OCI-M1 (cell line): ENCODE data around the gene ZNF750.
A peak's percentile ranks its signal among the peaks of the same experiment; 100 is the strongest.

ENCODE experiments used
- DNase-seq: peaks from one replicate; lab custom pipeline; 2025; lab: John Stamatoyannopoulos, UW

ZNF750 gene

DNA sequence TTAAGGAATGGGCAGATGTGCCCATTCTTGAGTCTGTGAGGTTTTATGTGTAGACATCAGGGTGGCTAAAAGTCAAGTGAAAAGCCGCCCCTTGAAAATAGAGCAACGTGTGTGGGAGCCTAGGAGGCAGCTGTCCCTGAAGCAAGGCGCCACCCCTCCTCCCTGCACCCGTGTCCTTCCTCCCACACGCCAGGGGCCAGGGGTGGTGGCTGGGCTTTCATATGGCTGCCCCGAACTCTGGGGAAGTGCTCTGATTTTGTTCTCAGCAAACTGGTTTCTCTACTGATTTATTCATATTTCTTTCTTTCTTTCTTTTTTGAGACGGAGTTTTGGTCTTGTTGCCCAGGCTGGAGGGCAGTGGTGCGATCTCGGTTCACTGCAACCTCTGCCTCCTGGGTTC, 4.7 kb downstream of the ZNF750 start:
- DNase-seq = no peak

DNA sequence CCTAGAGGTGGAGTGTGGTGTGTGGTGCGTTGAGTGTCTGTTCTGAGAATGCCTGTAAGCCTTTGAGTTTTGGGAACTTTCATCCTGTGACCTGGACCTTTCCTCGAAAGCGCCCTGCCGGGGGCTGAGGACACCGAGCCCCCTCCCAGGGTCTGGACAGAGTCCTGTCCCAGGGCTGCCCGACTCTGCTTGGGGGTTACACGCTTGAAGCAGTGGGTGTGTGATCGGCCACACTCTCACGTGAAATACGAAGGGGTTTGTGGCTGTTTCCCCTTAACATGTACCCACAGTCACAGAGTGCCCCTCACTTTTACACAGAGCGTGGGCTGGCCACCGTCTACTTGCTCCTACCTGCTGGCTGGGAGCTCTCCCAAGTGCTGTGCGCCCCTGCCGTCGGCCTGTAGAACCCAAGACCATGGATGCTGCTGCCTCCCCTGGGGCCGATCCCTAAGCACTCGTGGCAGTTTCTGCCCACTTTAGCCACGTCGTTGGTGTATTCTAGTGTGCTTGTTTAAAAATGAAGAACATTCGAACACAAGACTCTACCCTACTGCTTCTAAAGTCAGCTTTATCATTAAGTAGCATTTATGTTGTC, 6.8 kb downstream of the ZNF750 start:
- DNase-seq = no peak

DNA sequence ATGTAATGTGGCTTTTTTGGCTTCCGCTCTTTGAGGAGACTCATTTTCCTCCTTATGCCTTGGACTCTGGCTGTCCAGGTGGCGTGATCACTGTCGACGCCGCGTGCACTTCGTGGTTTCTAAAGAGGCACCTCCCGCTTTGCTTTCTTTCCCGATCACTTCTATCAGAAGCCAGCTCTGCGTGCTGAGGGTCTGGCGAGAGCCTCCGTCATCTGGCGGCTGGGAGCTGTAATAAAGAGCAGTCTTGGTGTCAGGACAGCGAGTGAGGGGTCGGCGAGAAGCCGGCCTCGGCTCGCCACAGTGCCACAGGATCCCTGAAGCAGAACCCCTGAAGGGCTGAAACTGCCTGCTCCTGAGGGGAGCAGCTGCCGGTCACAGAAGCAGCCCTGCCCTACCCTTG, 7.4 kb downstream of the ZNF750 start:
- no peak for DNase-seq

DNA sequence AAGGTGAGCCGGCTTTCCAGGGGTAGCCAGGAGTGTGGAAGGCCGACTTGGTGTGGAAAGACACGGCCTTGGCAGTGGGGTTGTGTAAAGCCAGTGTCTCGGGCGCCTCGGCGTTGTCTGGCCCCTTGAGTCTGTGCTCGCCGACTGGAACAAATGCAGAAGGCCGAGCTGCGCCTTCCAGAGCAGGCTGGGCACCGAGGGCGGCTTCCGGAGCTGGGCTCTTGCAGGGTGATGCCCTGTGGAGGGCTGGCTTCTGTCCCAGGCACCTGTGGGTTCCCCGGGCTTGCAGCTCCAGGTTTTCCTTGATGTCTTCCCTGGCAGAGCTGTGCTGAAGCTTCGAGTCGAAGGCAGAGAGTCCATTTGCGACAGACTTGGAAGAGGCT, 8.0 kb downstream of the ZNF750 start:
- no peak for DNase-seq

DNA sequence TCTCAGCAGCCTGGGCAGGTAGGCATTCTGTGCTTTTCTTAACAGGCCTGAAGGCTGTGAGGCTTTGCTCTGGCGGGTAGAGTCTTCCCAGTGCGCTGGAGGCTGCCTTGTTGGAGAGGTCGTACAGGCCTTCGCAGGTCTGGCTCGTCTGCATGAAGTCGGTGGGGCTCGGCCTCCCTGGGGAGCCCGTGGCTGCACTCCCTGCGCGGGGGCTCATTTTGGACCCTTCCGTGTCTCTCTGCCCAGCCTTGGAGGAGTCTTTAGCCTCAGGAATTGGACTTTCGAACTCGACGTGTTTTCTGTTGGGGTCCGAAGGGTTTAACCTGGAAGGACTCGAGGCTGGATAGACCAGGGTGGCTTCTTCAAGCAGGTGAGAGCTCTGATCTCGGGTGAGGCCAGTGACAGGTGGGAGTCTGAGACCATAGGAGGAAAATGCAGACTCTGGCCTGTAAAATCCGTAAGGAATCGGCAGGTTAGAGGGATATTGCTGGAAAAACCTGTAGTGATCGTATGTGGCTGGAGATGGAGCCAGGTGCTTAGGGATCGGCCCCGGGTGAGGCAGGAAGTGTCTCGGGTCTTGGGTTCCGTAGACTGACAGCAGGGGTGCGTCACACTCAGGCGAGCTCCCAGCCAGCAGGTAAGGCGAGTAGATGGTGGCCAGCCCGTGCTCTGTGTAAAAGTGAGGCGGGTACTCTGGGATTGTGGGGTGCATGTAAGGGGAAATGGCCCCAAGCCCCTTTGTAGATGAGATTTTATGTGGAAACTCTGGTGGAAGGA, 8.6 kb downstream of the ZNF750 start:
- no peak for DNase-seq

DNA sequence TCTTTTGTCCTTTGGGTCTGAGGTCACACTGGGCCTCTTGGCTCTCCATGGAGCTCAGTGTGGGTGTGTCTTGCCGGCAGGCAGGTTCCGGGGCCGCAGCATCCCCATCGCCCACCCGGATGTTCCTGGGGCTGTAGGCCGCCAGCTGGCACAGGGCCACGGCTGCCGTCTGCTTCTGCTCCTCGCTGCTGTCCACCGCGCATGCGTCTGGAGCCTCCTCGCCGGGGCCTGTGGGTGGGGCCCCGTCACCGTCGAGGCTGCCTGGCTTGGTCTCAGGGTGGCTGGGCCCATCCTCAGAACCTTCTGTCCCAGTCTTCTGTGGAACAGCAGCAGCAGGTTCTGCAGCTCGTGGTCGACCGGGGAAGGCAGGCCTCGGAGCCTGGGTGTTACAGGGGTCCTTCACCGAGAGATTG, 9.6 kb downstream of the ZNF750 start:
- no peak for DNase-seq

DNA sequence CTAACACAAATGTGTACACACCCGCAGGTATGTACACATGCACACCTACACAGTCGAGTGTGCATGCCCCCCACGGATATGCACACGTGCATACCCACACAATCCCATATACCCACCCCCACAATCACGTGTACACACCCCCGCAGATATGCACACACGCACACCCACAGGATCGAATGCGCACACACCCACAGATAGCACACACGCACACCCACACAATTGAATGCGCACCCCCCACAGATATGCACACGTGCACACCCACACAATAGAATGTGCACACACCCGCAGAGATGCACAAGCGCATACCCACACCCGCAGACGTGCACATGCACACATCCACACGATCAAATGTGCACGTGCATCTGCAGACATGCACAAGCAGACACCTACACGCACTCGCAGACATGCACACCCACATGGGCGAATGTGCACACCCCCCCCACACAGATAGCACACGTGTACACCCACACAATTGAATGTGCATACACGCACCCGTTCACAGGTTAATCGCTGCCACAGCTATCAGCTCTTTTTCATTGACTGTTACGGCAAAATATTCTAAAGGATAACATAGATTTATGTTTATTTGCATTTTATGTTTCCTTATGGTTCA, 10.8 kb downstream of the ZNF750 start:
- DNase-seq = no peak

DNA sequence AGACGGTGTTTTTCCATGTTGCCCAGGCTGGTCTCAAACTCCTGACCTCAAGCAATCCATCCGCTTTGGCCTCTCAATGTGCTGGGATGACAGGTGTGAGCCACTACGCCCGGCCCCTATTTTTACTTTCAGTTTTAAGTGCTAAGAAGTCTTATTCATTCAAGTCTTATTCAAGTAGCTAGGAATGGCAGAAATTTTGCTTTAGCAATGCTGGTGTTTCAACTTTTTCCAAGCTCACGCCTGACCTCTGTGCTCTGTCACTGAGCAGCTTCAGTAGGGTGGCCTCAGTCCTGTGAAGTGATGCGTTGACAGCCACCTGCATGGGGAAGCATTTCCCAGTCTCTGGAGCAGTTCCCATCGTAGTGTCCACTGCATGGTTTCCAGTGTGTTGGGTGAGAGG, 12.9 kb downstream of the ZNF750 start:
- no peak for DNase-seq

DNA sequence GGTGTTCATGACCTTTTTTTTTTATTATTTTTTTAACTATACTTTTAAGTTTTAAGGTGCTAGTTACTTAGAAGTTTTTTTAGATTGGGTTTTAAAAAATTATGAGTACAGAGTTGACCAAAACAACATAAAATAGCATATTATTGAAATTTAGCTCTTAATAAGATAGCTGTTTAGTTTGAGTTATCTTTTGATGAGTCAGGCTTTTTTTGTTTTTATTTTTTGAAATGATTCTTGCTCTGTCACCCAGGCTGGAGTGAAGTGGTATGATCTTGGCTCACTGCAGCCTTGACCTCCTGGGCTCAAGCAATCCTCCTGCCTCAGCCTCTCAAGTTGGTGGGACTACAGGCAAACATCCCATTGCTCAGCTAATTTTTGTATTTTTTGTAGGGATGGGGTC, 13.6 kb downstream of the ZNF750 start:
- DNase-seq = no peak

DNA sequence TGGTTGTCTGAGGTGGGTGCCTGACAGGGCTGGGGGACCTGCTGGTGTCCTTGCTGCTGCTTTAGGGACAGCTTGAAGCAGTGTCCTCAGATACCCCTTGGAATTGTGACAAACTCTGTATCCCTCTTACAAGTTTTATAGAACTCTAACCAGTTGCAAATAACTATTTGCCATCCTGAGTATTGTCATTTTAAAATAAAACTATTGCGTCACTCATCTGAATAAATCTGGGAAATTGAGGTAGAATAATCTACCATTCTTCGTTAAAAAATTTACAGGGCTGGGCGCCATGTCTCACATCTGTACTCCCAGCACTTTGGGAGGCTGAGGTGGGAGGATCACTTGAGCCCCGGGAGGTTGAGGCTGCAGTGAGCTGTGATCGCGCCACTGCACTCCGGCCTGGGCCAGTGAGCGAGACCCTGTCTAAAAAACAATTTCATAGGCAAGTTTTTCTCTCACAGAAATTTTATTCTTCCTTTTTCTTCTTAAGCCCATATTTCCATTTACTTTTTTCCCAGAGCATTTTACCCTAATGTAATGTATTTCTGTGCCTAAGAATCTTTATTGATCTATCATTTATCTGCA, 14.2 kb downstream of the ZNF750 start:
- no peak for DNase-seq

DNA sequence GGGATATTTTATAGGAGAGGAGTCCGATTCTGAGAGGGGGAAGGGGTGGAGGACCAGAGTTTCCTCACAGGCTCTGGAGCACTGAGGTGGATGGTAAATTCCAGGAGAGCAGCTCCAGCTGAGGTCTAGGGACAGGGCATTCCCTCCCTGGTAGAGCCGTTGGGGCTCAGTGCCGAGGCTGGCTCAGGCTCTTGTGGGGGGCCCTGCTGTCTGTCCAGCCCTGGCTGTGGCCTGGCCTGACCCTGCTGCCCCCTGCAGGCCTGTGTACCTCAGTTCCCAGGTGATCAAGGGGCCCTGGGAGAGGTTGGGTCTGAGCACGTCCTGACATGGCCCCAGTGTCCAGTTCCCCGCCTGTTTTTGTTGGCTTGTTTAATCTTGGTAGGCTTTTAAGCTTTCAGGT, 16.8 kb downstream of the ZNF750 start:
- no peak for DNase-seq

DNA sequence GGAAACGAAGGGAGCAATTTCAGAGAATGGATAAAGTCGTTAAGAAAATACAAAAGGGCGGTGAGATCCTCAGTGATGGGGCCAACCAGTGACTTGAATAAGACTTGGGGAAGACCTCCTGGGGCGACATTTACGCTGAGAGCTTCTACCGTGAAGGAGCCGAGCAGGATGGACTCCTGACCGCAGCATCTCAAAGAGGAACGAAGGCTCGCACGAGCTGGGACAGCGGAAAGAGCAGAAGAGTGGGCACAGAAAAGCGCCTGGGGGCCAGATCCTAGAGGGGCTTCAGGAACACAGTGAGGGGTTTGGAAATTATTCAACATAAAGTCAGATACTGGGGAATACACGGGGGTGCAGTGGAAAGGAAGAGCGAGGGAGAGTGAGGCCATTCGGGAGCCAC, 17.5 kb downstream of the ZNF750 start:
- no peak for DNase-seq

DNA sequence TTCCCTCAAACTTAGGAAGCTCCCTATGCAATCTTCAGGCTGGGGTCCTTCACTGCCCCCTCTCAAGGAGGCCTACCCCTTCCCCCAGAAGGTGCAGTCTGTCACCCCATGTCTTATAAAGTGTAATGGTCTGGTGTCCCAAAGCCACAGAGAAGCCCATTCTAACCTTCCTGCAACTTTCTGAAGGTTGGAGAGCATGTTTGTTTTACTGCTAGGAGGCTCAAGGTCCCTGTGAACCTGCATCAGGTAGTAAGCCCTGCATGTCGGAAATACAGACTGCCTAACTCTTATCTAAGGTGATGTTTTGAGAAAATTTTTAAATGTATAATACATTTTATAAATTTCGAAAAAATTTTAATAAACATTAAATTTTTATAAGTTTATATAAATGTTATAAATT, 18.3 kb downstream of the ZNF750 start:
- no peak for DNase-seq

DNA sequence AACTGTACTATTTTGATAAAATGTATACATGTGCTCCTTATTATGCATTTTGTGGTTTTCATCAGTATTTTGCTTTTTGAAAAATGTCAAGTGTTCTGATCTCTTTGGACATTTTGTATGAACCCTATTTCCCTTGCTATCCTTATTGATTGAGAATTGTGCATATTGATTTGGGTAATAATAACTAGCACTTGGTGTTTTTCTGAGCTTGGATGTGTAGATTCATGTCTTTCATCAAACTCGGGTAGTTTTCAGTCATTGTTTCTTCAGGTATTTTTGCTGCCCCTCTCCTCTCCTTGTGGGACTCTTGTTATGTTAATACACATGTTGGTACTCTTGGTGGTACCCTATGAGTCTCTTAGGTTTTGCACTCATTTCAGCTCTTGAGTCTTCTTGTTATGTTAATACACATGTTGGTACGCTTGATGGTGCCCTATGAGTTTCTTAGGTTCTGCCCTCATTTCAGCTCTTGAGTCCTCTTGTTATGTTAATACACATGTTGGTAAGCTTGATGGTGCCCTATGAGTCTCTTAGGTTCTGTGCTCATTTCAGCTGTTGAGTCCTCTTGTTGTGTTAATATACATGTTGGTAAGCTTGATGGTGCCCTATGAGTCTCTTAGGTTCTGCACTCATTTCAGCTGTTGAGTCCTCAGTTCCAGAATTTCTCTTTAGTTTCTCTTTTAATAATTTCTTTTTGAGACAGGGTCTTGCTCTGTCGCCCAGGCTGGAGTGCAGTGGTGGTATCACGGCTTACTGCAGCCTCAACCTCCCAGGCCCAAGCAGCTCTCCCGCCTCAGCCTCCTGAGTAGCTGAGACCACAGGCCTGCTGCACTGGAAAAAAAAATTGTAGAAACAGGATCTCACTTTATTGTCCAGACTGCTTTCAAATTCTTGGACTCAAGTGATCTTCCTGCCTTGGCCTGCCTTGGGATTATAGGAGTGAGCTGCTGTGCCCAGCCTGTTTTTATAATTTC, 19.3 kb downstream of the ZNF750 start:
- DNase-seq = peak; percentile 15

DNA sequence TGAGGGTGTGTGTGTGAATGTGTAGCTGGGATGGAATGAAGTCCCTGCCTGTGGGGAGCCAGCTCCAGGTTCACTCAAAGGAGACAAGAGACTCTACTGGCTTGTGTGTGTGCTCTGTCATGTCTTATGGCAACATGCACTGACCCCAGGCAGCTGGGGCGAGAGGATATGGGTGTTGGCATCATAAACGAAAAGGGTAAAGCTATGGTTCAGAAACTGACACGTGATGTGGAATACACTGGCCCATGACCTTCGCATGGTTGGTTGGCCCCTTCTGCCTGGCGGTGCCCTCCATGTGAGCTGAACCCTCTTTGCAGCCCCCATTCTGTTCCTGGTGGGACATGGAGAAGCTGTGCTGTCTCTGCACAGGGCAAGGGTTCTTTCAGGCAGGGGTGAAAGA, 21.9 kb downstream of the ZNF750 start:
- no peak for DNase-seq

DNA sequence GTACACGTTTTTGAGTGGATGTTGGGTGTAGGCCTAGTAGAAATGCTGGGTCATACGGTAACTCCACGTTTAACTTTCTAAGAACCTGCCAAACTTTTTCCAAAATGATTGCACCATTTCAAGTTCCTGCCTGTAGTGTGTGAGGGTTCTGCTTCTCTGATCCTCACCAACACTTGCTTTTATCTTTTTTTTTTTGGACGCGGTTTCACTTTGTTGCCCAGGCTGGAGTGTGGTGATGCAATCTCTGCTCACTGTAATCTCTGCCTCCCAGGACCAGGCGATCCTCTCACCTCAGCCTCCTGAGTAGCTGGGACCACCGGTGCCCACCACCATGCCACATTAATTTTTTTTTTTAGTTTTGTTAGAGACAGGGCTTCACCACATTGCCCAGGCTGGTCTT, 23.5 kb downstream of the ZNF750 start:
- DNase-seq = peak; percentile 28

DNA sequence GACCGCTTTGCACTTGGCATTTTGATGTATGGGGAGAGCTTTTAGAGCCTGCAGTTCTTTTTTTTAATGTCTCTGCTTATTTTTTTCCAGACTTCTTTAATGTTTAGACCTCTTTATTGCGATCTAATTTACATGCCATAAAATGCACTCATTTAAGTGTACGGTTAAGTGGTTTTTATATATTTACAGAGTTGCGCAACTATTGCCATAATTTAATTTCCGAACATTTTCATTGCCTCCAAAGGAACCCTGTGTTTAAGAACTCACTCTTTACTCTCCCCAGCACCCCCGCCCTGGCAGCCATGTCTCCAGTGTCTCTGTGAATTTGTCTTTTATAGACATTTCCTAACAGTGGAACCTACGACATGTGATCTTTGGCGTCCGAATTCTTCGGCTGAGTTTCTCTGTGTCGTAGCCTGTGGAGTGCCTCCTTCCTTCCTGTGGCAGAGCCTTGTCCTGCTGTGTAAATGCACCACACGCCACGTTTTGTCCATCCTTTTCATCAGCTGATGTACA, 24.0 kb downstream of the ZNF750 start:
- no peak for DNase-seq

DNA sequence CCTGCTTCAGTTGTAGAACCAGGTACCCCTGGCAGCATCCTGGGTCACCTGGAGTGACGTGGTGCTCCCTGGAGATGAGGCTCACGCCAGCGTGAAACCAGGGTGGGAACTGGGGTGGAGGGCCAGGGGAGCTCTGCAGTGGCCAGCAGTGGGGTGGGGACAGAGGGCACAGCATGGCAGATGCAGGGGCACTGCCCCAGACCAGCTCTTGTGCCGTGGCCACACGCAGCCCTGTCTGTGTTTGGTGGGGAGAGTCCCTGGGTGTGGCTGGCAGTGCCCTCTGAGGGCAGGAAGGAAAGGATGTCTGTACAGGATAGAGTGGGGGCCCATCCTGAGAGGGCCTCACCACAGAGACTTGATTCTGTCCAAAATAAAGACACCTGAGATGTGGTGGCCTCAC, 24.5 kb downstream of the ZNF750 start:
- no peak for DNase-seq

DNA sequence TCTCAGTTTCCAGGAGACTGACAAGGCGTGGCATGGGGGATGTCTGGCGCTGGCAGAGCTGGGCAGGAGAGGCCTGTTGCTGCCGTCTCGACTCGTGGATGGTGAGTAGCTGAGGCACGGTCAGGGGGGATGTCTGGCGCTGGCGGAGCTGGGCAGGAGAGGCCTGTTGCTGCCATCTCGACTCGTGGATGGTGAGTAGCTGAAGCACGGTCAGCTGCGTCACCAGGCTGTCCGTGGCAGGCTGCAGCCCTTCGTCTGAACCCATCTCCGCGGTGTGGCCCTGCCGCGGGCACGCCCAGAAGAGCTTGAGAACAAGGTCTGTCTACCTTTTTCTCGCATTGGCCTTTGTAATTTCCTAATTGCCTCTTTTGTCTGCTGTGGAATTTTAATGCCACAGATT, 25.0 kb downstream of the ZNF750 start:
- DNase-seq = no peak

DNA sequence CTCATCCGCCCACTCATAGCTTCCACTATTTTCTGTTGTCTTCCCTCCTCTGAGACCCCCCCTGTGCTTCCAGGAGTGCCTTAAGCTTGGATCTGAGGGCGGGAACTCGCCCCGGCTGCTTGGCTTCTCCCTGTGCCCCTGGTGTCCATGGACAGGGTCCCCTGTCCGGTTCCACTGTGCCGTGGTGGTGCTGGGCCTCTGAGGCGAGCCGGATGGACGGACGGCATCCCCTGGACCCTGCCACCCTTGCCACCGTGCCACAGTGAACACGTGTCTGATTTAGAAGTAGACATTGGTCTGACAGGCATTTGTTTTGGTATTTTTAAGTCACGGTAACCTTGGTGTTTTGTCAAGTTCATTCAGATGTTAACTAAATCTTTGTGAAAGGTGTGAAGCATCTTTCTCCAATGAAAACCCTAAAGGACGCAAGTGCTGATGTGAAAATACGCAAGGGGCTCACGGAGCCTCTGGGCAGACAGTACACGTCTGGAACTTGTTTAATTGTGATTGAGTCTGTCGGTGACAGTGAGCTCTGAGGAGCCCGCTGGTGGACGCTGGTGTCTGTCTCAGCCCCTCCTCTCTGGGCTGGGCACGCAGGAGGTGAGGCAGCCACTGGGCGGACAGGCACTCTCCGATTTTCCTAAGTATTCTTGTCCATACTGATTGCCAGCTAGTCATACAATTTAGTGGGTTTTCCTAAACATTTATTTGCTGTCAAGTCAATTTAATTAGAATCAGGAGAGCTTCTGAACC, 26.3 kb downstream of the ZNF750 start:
- no peak for DNase-seq

DNA sequence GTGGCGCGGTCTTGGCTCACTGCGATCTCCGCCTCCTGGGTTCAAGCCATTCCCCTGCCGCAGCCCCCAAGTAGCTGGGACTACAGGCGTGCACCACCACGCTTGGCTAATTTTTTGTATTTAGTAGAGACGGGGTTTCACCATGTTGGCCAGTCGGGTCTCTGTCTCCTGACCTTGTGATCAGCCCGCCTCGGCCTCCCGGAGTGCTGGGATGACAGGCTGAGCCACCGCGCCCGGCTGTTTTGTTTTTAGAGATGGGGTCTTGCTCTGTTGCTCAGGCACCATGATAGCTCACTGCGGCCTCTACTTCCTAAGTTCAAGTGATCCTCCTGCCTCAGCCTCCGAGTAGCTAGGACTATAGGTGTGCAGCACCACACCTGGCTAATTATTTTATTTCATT, 27.2 kb downstream of the ZNF750 start:
- no peak for DNase-seq
